ENCODE results near the gene MRPL36. TPM values are rescaled to one million over a fixed set of nuclear protein-coding genes. Genes with fewer than 3 reads are reported as not detected.

MRPL36 gene
- total and polyA plus RNA-seq, 2 donors (not counting 1 experiment from before 2014, with no cell fraction given), result 47.9 to 54.8 TPM

DNA sequence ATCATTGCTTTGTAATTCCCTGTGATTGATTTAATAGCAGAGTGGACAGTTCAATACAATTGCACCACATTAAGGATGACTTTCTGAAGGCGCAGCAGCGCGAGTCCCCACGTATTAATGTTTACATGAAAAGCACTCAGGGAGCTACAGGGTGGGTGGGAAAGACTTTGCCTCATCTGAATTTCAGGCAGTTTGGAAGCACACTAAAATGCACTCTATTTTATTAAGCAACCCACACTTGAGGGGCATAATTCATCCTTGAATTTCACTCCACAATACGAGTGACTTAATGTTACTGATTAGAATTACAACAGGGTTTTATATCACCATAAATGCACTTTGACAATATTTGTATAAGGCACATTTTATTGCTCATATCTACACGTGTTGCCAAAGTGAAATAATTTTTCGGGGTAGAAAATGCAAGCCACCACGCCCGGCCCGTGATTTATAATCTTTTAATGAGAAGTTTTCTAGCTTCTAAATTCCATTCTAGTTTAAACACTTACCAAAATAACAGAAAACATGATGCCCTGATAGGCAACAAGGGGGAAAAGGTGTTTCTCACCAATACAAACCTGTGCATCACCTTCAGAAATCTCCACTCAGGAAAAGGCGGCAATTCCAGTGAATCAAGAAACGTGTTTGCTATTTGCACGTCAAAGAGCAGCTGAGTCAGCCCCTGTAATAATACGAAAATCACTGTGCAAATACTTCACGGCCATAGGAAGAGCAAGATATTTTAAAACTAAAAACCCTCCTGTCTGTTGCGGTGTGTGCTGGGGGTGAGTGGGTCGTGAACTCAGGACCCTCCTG lies 42.6 kb upstream of the MRPL36 start:
- Histone ChIP-seq H3K27ac (ENCODE audit: insufficient read depth, low read length) (no peak overlapping the region), H3K4me2 (ENCODE audit: extremely low read depth, insufficient read depth, low read length) (no peak overlapping the region), H3K9ac (ENCODE audit: insufficient read depth, low read length) (no peak overlapping the region), H2AFZ (ENCODE audit: low read length) (no peak overlapping the region), H3K4me1 (ENCODE audit: control insufficient read depth, extremely low read depth, insufficient read depth, low read length) (no peaks in the 10 kb centered on the region), H3K79me2 (ENCODE audit: control insufficient read depth, insufficient read depth, low read length) (no peaks in the 10 kb centered on the region), H3K27me3 (ENCODE audit: control insufficient read depth, insufficient read depth, low read length) (peaks cover 6% of the 10 kb centered on the region), H3K4me3 (replicated peaks in 1 of 4; ENCODE audit: control extremely low read depth in 1 of 4, insufficient read depth in 1 of 4, low read depth in 3 of 4, low read length in 4 of 4) (no peak overlapping the region), H3K9me3 (ENCODE audit: control insufficient read depth, insufficient read depth, low read depth, low read length) (no peaks in the 10 kb centered on the region), H3K36me3 (ENCODE audit: control insufficient read depth, insufficient read depth, low read length) (no peaks in the 10 kb centered on the region), H4K20me1 (ENCODE audit: control insufficient read depth, extremely low read depth, insufficient read depth, low read length) (no peaks in the 10 kb centered on the region)
- DNase-seq (ENCODE audit: low read depth in 2 of 2), result no peak
- TF ChIP-seq EZH2 (IDR thresholded peaks at IDR 0.05; ENCODE audit: low read length, missing control alignments) (no peak), CTCF (conservative IDR thresholded peaks at IDR 0.05 in 1 of 2, IDR thresholded peaks at IDR 0.05 in 1 of 2; ENCODE audit: low read depth in 1 of 2, low read length in 2 of 2) (no peak)

GRCh38 chr5:1840741-1841521 lies 41.3 kb upstream of the MRPL36 start:
- Histone ChIP-seq H3K27me3 (ENCODE audit: control insufficient read depth, insufficient read depth, low read length) (peaks cover 9% of the 10 kb centered on the region), H3K4me2 (ENCODE audit: extremely low read depth, insufficient read depth, low read length) (no peak overlapping the region)

More at GRCh38 chr5:1840741-1841521, 41.3 kb upstream of the MRPL36 start:
- TF ChIP-seq CTCF (conservative IDR thresholded peaks at IDR 0.05 in 1 of 2, IDR thresholded peaks at IDR 0.05 in 1 of 2; ENCODE audit: low read depth in 1 of 2, low read length in 2 of 2) (no peak), EZH2 (IDR thresholded peaks at IDR 0.05; ENCODE audit: low read length, missing control alignments) (no peak)
- H4K20me1 ChIP-seq (ENCODE audit: control insufficient read depth, extremely low read depth, insufficient read depth, low read length), result no peaks in the 10 kb centered on the region
- H2AFZ ChIP-seq (ENCODE audit: low read length), result no peak overlapping the region
- H3K4me1 ChIP-seq (ENCODE audit: control insufficient read depth, extremely low read depth, insufficient read depth, low read length), result no peaks in the 10 kb centered on the region
- no peak overlapping the region for H3K27ac ChIP-seq (ENCODE audit: insufficient read depth, low read length)
- no peak overlapping the region for H3K9ac ChIP-seq (ENCODE audit: insufficient read depth, low read length)
- DNase-seq (ENCODE audit: low read depth in 2 of 2), result no peak
- H3K4me3 ChIP-seq (replicated peaks in 1 of 4; ENCODE audit: control extremely low read depth in 1 of 4, insufficient read depth in 1 of 4, low read depth in 3 of 4, low read length in 4 of 4), result no peak overlapping the region
- no peaks in the 10 kb centered on the region for H3K36me3 ChIP-seq (ENCODE audit: control insufficient read depth, insufficient read depth, low read length)
- H3K9me3 ChIP-seq (ENCODE audit: control insufficient read depth, insufficient read depth, low read depth, low read length), result no peaks in the 10 kb centered on the region
- H3K79me2 ChIP-seq (ENCODE audit: control insufficient read depth, insufficient read depth, low read length), result no peaks in the 10 kb centered on the region
